Esophagus muscularis mucosa (tissue), 3 donors: ENCODE results near the gene UBL4B.

Source experiments
- CTCF ChIP-seq, 3 experiments: fragments of 200-600 bp in 2 of 3; fragments of 450-650 bp in 1 of 3; sonication (generic) in 2 of 3; IDR thresholded peaks; one replicate each; pipeline ENCODE4 v1.5.1; 2017 to 2019; ENCODE audit warnings: antibody characterized with exemption in 3 of 3, mild to moderate bottlenecking in 2 of 3, moderate library complexity in 1 of 3
- POLR2A ChIP-seq: fragments of 450-650 bp; IDR thresholded peaks from one replicate; pipeline ENCODE4 v1.6.1; 2017; ENCODE audit warnings: antibody characterized with exemption, moderate library complexity, mild to moderate bottlenecking, low read depth

- no peak for TF ChIP-seq POLR2A
- TF ChIP-seq CTCF (IDR thresholded peaks at IDR 0.05) = no peak
Observed at GRCh38 chr1:110067893-110068645, 44.2 kb upstream of the UBL4B start.
